ENCODE measurements around the gene CCDC171. TPM values are rescaled to one million over a fixed set of nuclear protein-coding genes. Genes with fewer than 3 reads are reported as not detected.

The CCDC171 gene
- total RNA-seq, 3 donors from 2014 or later: 3.6 to 4.5 (median 3.6) TPM

- Histone ChIP-seq H3K9me3 (no peaks in the 10 kb centered on the region), H3K4me1 (ENCODE audit: low read depth) (peaks cover 3% of the 10 kb centered on the region), H3K4me3 (no peak overlapping the region), H3K36me3 (ENCODE audit: low read depth) (no peaks in the 10 kb centered on the region)
- TF ChIP-seq CTCF (IDR thresholded peaks at IDR 0.05): no peak
- no peak for ATAC-seq
- no peak for DNase-seq
- intact Hi-C loops (cut with DNase I, micrococcal nuclease): no loop called here
Measured at GRCh38 chr9:15512889-15513288, 40.0 kb upstream of the CCDC171 start.

- H3K4me3 ChIP-seq: no peak overlapping the region
- H3K36me3 ChIP-seq (ENCODE audit: low read depth): no peaks in the 10 kb centered on the region
- no peak for TF ChIP-seq CTCF (IDR thresholded peaks at IDR 0.05)
- intact Hi-C loops (cut with DNase I, micrococcal nuclease): no loop called here
- DNase-seq: no peak
- H3K9me3 ChIP-seq: no peaks in the 10 kb centered on the region
- no peak for ATAC-seq
- peaks cover 3% of the 10 kb centered on the region for H3K4me1 ChIP-seq (ENCODE audit: low read depth)
Measured at GRCh38 chr9:15513335-15513734, 39.5 kb upstream of the CCDC171 start.

- ATAC-seq (no peak), DNase-seq (no peak)
- no peak overlapping the region for H3K4me3 ChIP-seq
- no peaks in the 10 kb centered on the region for H3K36me3 ChIP-seq (ENCODE audit: low read depth)
- no peaks in the 10 kb centered on the region for H3K4me1 ChIP-seq (ENCODE audit: low read depth)
- H3K9me3 ChIP-seq: no peaks in the 10 kb centered on the region
- intact Hi-C loops (cut with DNase I, micrococcal nuclease): no loop called here
- no peak for TF ChIP-seq CTCF (IDR thresholded peaks at IDR 0.05)
Measured at GRCh38 chr9:15519831-15520230, 33.0 kb upstream of the CCDC171 start.

- Histone ChIP-seq H3K9me3 (no peaks in the 10 kb centered on the region), H3K36me3 (ENCODE audit: low read depth) (no peaks in the 10 kb centered on the region), H3K4me3 (no peak overlapping the region), H3K4me1 (ENCODE audit: low read depth) (no peaks in the 10 kb centered on the region)
- no peak for TF ChIP-seq CTCF (IDR thresholded peaks at IDR 0.05)
- intact Hi-C loops (cut with DNase I, micrococcal nuclease): no loop called here
- ATAC-seq (no peak), DNase-seq (no peak)
Measured at GRCh38 chr9:15521254-15521653, 31.6 kb upstream of the CCDC171 start.

GRCh38 chr9:15522130-15522755 is 30.6 kb upstream of the CCDC171 start:
- ATAC-seq (no peak), DNase-seq (no peak)
- intact Hi-C loops (cut with DNase I, micrococcal nuclease): no loop called here
- H3K9me3 ChIP-seq: no peaks in the 10 kb centered on the region
- TF ChIP-seq CTCF (IDR thresholded peaks at IDR 0.05): no peak
- H3K4me1 ChIP-seq (ENCODE audit: low read depth): no peaks in the 10 kb centered on the region
- no peak overlapping the region for H3K4me3 ChIP-seq
- H3K36me3 ChIP-seq (ENCODE audit: low read depth): no peaks in the 10 kb centered on the region
